Mammary epithelial cell (primary cell): Measurements from ENCODE around the gene KCNJ15.

ENCODE experiments used
- CTCF ChIP-seq, 2 donors: IDR thresholded peaks in 1 of 2; conservative IDR thresholded peaks in 1 of 2; 2 replicates each; pipeline ENCODE4 v1.5.1; 2011 to 2012; ENCODE audit warnings: inconsistent platforms in 2 of 2, low read length in 2 of 2, mild to moderate bottlenecking in 2 of 2, control low read depth in 1 of 2, low read depth in 1 of 2; ENCODE audit not compliant: insufficient read depth in 1 of 2; ENCODE audit errors: extremely low read depth in 1 of 2
- EZH2 ChIP-seq: IDR thresholded peaks from 2 replicates; pipeline ENCODE4 v1.6.1; 2012; ENCODE audit warnings: low read length, inconsistent platforms, borderline replicate concordance

GRCh38 chr21:38241029-38241740 is 15.6 kb upstream of the KCNJ15 start:
- TF ChIP-seq CTCF (conservative IDR thresholded peaks at IDR 0.05 in 1 of 2, IDR thresholded peaks at IDR 0.05 in 1 of 2; ENCODE audit: extremely low read depth in 1 of 2, insufficient read depth in 1 of 2, low read depth in 1 of 2, low read length in 2 of 2) (no peak), EZH2 (no peak)
